ENCODE data around the gene MAP2K4.
A peak's percentile ranks its signal among the peaks of the same experiment; 100 is the strongest.

The MAP2K4 gene

DNA sequence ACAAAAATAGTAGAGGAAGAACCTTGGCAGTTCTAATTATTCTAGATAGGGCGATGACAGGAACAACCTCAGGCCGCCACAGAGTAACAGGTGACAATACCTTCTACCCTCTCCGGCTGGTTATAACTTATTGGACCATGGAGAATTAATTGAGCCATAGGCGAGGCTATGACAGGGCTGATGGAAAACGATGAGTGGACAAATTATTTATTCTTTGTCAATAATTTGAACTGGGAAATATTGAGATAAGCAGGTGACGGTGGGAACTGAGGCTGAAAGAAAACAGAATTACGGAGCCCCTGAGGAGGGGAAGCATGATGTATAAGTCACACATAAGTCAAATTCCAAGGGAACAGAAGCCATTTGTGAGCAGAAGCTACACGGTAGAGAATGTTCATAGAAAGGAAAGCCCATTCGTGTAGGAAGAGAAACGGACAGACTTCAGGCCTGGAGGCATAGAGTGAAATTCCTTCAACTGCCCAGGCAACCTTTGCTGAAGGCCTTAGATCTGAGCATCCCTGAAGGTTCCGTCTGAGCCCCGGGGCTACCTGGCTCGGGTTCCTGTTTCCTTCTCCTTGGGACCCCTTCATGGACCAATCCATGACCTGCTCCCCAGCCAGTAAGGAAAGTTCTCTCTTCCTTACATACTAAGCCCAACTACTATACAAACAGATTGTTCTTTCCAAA is 158.1 kb downstream of the MAP2K4 start:
- no peak for DNase-seq

DNA sequence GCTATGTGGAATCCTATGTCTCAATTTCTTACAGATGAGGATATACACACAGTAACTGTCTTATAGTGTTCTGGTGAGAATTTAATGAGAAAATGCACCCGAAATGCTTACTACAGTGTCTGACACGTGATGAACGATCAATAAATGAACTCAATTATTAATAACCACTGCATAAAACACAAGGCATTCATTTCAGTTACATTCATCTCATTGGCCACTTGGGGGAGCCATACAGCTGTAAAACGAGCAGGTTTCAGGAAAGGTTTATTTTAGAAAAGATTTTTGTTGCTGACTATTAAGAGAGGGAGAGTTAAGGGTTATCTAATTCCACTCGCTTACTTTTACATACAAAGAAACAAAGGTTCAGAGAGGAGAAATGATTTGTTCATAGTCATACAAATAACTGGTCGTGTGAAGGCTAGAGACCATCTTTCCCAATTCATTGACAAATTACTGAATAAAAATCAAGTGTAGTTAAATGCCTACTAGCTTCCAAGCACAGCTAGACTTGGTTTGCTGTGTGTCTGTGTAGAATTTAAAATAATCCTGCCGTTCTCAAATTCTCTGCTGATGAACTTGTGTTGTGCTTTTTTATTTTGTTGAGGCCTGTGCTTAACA is 160.1 kb downstream of the MAP2K4 start:
- DNase-seq: peak; percentile 24

DNA sequence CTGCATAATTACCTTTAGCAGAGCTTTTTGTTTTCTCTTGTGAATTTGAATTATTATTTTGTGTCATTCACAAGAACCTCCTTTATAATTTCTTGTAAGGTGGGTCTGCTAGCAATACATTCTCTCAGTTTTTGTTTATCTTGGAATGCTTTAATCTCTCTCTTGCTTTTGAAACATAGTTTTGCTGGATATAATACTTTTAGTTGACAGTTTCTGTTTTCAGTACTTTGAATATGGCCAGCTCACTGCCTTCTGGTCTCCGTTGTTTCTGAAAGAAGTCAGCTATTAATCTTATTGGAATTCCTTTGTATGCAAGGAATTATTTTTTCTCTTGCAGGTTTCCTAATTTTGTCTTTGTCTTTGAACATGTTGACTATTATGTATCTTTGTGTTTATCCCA is 167.0 kb downstream of the MAP2K4 start:
- DNase-seq: no peak

GRCh38 chr17:12193144-12193735 is 172.6 kb downstream of the MAP2K4 start:
- no peak for DNase-seq
